Left renal pelvis (tissue), 4 donors: ENCODE results near the gene LAMP2. TPM values are rescaled to one million over a fixed set of nuclear protein-coding genes. Genes with fewer than 3 reads are reported as not detected.

Source experiments
- DNase-seq, 4 donors: peaks; one replicate each; pipeline ENCODE4 v3.0.0-alpha.2; 2013; ENCODE audit warnings: low read depth in 4 of 4, low spot score in 3 of 4
- polyA plus RNA-seq, 4 donors: library from polyadenylated mRNA; unstranded; fragments of 120-200 nt; gene quantifications; one replicate each; pipeline ENCODE4 v1.2.1, GENCODE V29; 2013; ENCODE audit not compliant: insufficient read length in 4 of 4

The LAMP2 gene
- polyA plus RNA-seq, 4 donors, result 126 to 169 (median 147) TPM

DNA sequence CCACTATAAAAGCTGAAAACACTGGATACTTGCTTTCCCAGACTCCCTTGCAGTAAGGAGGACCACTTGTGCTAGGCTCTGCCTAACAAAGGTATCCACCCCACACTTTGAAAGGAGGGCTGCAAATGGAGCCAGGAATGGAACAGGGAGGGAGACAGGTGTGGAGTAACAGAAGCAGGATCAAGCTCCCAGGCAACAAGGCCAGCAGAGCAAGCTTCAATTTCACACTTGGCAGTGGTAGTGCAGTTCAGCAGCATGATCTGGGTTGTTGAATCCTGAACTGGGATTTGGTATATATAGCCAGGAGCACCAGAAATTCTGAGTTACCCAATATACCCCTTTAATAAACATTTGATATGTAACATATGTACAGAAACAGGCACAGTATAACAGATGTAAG, 9.8 kb downstream of the LAMP2 start:
- DNase-seq, result no peak

DNA sequence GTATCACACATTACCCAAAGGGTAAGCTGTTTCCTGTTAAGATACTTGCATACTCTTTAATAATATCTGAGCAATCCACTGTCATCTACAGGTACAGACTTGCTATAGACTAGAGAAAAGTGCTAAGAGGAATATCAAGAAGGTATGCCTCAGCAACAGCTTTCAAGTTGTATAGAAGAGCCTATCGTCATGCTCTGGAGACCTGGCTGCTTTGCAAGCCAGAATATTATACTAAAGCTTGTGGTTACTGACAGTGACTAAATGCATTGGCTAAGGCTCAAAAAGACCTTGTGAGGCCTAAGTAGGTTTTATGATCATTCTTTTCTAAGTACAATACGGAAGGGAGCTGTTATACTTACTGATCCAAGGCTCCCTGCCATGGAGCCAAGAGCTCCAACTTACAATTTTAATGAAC, 11.3 kb downstream of the LAMP2 start:
- DNase-seq, result no peak

DNA sequence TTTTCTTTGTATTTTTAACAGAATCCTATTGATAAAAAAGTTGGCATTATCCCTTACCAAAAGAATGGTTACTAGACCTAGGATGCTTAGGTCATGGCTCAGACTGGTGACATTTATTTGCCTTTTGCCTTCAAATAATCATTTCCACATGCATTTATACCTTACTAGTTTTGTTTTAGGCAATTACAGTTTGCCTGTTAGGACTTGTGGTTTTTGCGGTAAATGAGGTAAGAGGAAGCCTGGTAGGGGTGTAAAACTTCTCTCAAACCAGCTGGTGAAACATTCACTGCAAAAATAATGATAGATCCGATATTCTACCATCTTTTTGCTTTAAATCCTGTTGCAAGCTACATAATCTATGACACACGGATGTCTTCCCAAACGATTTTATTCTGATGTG, 12.1 kb downstream of the LAMP2 start:
- DNase-seq, result no peak

DNA sequence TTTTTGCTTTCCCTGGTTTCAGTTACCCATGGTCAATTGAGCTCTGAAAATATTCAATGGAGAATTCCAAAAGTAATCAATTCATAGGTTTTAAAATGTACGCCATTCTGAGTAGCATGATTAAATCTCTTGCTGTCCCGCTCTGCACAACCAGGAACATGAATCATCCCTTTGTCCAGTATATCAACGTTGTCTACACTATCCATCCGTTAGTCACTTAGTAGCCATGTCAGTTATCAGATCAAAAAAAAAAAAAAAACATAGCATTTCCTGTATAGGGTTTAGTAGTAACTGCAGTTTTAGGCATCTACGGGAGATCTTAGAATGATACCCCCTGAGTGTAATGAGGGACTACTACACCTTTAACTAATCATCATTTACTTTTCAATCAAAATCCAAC, 15.1 kb downstream of the LAMP2 start:
- DNase-seq, result no peak

DNA sequence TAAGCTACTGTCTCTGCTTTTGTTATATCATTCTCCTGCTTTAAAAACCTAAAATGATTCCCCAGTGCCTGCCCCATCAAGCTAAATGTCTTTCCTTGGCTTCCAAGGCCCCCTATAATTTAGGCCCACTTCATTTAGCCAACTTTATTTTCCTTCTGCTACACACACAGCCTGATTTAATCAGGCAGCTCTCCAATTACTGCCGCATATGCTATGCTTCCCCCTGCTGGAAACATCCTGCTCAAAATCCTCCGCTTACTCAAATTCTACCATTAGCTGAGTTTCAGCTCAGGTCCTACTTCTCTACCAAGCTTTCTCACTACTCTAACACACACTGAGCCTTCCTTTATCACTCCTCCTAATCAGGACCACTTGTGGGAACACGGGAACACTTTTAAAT, 17.0 kb downstream of the LAMP2 start:
- no peak for DNase-seq

DNA sequence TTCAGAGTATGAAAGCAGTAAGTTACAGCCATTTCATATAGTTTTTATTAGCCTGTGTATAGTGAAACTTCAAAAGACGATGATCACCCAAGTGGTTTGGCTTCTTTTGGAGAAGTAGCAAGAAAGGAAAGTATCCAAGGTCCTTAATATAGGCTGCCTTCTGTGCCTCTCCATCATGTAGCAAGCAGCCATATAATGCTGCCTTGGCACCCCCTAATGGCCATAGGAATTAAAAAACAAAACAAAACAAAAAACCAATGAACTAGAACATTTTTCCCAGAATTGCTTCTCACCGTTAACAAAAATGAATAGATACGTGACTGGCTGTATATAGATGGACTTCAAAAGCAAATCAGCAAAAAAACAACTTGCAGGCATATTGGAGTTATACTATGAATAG, 18.9 kb downstream of the LAMP2 start:
- no peak for DNase-seq

DNA sequence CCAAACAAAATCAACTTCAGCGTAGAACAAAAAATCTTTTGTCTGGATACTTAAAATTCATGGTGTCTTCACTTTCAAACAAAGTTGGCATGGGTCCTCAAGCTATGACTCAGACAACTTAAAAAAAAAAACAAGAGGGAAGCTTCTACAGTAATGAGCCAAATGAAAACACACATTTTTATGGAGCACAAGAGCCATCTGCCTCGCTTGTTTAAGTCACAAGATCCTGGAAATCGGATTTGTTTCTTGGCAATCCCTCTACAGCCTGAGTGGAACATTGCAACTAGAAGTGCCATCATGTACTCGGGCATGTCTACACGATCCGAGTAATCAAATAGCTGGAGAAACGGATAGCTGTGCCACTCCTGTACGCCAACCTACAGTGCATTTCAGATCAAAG, 22.6 kb downstream of the LAMP2 start:
- DNase-seq, result no peak

DNA sequence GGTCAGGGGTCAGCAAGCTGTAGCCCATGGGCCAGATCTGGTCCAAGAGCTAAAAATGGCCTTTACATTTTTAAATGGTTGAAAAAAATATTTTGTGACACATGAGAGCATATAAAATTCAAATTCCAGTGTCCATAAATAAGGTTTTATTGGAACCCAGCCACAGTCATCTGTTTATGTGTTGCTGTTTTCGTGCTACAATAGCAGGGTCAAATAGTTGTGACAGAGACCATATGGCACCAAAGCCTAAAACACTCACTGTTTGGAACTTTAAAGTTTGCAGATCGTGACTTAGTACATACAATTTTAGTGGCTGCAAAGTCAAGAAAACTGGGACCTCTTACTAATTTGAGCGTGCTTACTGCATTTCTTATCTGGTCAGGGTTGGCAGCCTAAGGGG, 29.2 kb downstream of the LAMP2 start:
- peak in 1 of 4 donors; percentile 14 for DNase-seq

DNA sequence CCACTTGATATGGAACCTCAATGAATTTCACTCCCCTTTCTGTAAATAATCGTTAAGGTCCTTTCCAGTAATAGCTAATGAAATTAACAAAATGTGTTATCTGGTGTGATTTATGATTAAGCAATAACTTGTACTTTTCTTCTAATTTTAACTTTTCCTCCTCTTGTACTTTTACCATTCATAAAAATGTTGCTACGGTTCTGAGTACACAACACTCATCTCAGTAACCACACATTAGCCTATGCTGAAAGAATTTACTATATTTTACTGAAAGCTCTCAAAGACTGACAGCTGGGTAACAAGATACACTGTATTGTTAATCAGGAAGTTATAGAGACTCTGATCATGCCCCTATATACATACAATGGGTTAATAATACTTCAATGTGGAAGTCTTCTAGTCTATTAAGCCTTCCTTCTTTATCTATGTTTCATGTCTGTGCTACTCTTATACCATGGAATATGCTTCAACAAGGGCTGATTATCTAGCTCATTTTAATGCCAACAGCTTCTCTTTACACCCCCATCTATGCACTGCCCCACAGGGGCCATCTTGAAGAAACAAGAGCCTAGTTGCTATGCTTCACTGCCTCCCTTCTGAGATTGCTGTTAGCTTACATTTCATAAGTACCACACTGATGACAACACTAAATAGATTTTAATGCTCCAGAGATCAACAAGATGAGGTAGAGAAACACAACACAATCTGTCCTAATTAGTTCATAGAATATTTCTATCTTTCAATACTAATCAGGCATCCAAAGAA, 39.1 kb downstream of the LAMP2 start:
- DNase-seq, result no peak

DNA sequence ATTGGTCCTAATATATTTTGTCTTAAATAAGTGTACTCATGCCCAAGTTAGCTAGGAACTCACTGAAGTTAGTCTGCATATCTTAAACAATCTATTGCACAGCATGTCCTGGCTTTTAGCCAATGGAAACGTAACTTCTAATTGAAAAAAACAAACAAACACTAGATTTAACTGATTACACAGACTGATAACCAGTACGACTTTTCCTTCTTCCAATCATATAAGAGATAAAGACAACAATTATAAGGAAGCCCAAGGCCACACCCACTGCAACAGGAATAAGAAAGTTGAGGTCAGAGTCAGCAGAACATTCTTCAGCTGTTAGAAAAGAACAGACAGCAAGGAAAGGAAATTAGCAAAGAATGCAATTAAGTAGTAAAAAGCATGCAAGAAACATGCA, 40.8 kb downstream of the LAMP2 start:
- DNase-seq, result no peak

DNA sequence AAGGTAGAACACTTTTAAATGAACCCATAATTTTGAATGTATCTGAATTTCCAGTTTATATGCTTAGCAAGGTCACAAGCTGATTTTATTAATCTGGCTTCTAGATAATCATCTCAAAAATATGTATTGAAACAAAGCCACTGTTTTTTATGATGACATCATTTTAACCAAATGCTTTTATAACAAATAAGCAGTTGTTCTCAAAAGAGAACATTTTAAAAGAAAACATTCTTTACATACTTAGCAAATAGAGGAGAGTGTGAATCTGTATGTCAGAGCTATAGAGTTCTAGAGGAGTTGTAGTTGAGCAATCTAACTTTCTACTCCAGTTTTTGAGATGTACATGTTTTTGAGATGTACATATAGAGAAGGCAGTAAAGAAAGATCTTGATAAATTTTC, 42.5 kb downstream of the LAMP2 start:
- DNase-seq, result no peak

DNA sequence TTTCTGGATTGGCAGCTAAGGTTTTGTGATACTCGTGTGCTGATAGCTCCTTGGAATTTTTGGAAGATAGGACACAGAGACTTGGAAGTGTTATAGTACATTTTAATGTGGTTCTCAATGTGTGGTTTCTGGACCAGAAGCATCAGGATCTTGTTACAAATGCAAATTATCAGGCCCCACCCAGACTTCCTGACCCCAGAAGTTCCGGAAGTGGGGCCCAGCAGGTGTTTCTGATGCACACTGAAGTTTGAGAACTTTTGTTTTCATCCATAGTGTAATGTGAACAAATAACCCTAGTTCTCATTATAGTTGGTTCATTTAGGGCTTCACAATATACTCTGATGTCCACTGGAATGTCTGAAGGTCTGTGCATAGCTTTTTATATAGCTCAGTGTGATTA, 49.6 kb downstream of the LAMP2 start:
- DNase-seq, result no peak

DNA sequence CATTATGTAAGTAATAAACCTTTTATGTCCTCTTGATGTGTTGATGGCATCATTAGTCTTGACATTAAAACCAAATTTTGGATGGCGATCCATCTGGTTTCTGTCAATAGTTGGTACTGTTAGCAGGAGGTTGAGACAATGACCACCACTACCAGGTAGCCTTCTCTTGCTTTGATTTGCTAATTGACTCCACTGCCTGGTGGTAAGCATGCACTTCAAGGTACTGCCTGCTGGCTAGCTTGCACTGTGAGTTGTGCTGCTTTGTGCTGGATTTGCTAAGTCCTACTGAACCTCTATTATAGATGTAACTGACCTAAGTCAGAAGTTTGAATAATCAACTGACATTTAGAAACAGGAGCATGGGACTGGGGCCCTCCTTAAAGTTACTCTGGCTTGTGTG, 60.9 kb downstream of the LAMP2 start:
- no peak for DNase-seq

DNA sequence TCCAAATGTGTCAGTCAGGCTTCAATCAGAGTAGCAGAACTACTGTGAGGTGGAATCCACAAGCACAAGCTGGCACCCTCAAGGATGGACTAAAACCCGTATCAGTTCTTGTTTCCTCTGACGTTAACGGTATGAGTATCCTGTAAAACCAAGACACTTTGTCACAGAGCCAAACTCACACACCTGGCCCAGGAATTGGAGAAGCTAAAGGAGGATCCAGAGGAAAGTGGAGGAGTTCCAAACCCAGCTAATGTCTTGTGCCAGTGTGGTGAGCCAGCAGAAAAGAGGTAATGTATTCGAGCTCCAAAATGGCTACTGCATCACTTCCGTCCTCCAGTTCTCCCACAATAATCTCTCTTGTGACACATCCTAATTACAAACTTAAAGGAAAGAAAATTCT, 62.5 kb downstream of the LAMP2 start:
- DNase-seq, result no peak

DNA sequence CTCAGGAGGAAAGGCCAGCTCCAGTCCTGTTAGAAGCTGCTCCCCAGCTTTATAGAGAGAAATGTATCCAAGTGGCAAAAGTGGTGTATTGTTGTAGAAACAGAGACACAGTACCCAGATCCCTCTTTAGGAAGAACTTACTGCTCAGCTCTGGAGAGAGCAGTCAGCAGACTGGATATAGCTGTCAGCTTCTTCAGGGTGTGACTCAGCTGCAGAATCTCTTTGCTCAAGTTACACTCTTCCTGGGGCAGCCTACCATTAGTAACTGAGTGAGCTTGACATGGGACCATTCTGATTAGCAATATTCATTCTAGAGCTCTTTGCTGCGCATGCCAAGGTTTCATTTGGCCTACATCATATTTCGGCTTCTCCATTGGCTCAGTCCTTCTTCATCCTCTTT, 66.7 kb downstream of the LAMP2 start:
- DNase-seq, result no peak

DNA sequence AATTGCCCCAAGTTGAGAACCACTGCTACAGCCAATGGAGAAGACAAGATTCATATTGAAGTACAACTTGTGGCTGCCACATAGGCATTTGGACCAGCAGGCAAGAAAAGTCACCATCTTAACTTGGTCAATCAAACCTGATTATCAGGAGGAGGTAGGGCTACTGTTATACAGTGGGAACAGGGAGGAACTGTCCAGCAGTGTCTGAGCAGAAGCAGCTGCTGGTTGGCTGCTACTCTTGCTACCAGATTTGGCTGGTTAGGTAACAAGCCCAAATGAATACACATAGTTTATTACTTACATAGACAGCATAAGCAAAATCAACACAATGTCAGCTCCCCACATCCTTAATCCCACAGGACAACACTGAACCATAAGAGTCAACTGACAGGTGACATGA, 67.8 kb downstream of the LAMP2 start:
- no peak for DNase-seq

DNA sequence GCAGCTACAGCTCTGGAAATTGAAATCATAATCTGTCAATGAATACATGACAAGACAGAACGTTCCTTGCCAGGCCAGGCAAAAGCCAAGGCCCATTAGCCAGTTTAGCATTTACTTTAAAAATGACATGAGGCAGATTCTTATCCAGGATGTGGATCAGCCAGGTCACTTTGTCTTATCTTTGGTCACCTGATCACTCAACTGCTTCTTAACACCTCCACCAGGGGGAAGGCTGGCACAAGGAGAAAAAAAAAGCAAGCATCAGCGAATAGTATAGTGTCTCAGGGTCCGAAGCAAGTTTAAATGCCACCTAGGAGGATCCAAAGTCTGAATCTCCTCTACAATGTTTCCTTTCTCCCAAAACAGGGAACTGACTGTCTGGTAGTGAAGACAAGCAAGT, 88.4 kb downstream of the LAMP2 start:
- DNase-seq, result no peak

DNA sequence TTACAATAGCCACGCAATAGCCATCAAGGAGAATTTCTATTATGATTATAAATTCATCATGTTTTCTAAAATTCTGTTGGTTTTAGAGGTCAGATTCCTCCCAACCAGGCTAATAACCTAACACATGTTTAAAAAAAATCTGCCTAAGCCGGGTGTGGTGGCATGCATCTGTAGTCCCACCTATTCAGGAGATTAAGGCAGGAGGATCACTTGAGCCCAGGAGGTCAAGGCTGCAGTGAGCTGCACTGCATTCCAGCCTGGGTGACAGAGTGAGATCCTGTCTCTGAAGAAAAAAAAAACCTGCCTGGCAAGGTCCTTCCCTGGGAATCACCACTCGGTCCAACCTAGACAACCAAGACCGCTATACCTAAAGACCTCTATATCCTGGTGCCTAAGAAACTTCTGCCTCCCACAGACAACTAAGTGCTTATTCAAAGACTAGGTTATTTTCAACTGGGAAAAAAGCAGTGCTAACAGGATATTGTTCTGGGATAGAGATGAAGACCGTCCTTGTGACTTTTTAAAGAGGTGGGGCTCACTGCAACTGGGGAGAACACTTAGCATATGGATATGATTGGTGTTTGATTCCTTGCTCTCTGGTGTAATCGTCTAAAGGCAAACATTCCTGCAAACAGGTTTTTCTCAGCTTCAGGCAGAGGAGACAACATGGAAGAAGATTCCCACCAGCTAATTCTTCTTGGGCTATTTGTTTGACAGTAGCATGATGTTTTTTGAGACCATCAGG, 89.0 kb downstream of the LAMP2 start:
- DNase-seq, result no peak

DNA sequence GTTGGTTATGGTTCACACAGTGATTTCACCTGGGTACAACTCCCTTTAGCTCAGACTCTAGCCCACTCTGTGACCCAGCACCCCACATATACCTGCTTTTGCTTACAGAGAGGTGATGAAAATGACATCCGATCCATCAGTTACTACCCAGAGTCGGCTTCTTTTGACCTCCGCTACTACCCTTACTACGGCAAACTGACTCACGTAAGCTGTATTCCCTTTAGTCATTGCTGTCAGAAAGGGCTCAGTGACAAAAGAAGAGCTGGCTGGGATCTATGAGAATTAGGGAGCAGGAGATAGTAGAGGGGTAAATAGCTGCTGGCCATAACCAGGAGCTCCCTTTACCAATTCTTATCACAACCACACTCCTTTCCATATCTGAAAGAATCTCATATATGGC, 90.5 kb downstream of the LAMP2 start:
- DNase-seq, result no peak
